Lower leg skin (tissue), 3 donors: ENCODE results near the gene NAA10.

ENCODE experiments used
- POLR2A ChIP-seq, 2 donors: fragments of 450-650 bp; IDR thresholded peaks; one replicate each; pipeline ENCODE4 v1.6.1; 2016 to 2017; ENCODE audit warnings: antibody characterized with exemption in 2 of 2, mild to moderate bottlenecking in 1 of 2, moderate library complexity in 1 of 2
- TF ChIP-seq, protein P1 (sequence below), 3 donors: fragments of 450-650 bp; IDR thresholded peaks; one replicate each; pipeline ENCODE4 v1.5.1; 2016; ENCODE audit warnings: antibody characterized with exemption in 3 of 3, mild to moderate bottlenecking in 3 of 3, moderate library complexity in 2 of 3

DNA sequence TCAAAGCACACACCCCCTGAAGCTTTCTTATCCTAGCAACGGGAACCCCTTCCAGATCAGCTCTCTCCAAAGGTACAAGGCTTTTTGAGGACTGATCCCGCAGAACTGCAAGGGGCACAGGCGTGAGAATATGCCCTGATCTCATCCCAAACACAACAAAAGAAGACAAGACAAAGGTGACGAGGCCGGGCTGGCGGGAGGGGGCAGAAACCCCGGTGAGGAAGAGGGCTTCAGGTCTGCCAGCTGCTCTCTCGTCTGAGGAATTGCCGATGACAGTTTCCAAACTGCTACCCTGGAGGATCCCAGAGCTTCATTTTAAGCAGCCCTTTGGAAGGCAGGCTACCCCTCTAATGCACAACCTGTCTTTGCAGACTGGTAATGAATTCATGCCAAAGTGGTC, 33.4 kb upstream of the NAA10 start:
- TF ChIP-seq, protein P1, sequence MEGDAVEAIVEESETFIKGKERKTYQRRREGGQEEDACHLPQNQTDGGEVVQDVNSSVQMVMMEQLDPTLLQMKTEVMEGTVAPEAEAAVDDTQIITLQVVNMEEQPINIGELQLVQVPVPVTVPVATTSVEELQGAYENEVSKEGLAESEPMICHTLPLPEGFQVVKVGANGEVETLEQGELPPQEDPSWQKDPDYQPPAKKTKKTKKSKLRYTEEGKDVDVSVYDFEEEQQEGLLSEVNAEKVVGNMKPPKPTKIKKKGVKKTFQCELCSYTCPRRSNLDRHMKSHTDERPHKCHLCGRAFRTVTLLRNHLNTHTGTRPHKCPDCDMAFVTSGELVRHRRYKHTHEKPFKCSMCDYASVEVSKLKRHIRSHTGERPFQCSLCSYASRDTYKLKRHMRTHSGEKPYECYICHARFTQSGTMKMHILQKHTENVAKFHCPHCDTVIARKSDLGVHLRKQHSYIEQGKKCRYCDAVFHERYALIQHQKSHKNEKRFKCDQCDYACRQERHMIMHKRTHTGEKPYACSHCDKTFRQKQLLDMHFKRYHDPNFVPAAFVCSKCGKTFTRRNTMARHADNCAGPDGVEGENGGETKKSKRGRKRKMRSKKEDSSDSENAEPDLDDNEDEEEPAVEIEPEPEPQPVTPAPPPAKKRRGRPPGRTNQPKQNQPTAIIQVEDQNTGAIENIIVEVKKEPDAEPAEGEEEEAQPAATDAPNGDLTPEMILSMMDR (IDR thresholded peaks at IDR 0.05) = no peak
- no peak for TF ChIP-seq POLR2A (IDR thresholded peaks at IDR 0.05)
